ENCODE results near the gene XRCC6.
"Not testable (repeated sequence)": the region's sequence is repeated elsewhere in the genome, so short reads cannot be mapped to it uniquely, and the experiment has no call there.

The XRCC6 gene

DNA sequence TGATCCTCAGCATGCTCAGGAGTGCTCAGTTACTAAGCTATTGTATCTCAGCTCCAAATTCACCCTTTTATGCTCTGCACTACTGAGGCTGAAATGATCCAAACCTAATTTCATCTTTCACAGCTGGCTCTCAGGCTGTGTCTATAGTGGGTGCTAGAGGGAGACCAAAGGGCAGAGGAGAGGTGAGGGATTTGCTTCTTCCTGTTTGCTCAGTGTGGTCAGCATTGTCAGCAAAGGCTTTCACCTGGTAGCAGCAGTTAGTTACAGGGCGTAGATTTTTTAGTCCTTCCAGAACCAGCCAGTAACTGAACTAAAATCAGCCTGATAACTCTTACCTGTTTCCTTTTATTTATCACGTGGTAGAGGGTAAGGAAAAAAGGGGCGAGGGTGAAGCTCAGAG, 33.2 kb downstream of the XRCC6 start:
- Histone ChIP-seq H3K4me3 (ENCODE audit: low read length) (no peak overlapping the region), H3K27me3 (replicated peaks; ENCODE audit: control insufficient read depth, insufficient read depth, low read length) (no peaks in the 10 kb centered on the region), H3K36me3 (ENCODE audit: control insufficient read depth, insufficient read depth, low read length, severe bottlenecking) (peaks cover 96% of the 10 kb centered on the region), H3K9me3 (ENCODE audit: control insufficient read depth, low read length) (no peaks in the 10 kb centered on the region), H3K9ac (ENCODE audit: low read length) (no peak overlapping the region), H3K4me1 (ENCODE audit: control insufficient read depth, insufficient read depth, low read length) (no peaks in the 10 kb centered on the region)
- DNase-seq (ENCODE audit: low read depth) = no peak

DNA sequence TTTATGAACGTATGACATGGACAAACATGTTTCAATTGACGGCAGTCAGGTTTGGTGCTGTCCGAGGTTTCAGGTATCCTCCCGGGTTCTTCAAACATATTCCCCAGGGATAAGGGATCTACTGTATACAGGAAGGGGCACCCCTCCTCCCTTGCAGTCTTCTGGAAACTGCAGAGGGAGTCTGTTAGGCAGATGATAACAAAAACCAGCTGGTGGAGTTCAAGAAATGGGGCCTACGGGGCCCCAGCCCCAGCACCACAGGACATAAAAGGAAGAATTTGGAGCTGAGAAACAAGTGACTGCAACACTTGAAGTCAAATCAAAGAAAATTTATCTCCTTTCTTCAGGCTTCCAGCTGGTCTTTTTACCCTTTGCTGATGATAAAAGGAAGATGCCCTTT, 35.5 kb downstream of the XRCC6 start:
- no peak overlapping the region for H3K4me3 ChIP-seq (ENCODE audit: low read length)
- no peak overlapping the region for H3K9ac ChIP-seq (ENCODE audit: low read length)
- no peaks in the 10 kb centered on the region for H3K4me1 ChIP-seq (ENCODE audit: control insufficient read depth, insufficient read depth, low read length)
- no peaks in the 10 kb centered on the region for H3K9me3 ChIP-seq (ENCODE audit: control insufficient read depth, low read length)
- DNase-seq (ENCODE audit: low read depth) = peak; percentile 46
- no peaks in the 10 kb centered on the region for H3K27me3 ChIP-seq (replicated peaks; ENCODE audit: control insufficient read depth, insufficient read depth, low read length)
- H3K36me3 ChIP-seq (ENCODE audit: control insufficient read depth, insufficient read depth, low read length, severe bottlenecking) = peaks cover 100% of the 10 kb centered on the region

DNA sequence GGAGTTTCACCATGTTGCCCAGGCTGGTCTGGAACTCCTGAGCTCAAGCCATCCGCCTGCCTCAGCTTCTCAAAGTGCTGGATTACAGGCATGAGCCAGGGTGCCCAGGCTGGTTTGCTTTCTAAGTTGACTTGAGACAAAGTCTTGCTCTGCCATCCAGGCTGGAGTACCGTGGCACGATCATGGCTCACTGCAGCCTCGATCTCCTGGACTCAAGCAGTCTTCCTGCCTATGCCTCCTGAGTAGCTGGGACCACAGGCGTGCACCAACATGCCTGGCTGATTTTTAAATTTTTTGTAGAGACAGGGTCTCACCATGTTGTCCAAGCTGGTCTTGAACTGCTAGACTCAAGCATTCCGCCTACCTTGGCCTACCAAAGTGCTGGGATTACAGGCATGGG, 36.6 kb downstream of the XRCC6 start:
- Histone ChIP-seq H3K27me3 (replicated peaks; ENCODE audit: control insufficient read depth, insufficient read depth, low read length) (no peaks in the 10 kb centered on the region), H3K4me3 (ENCODE audit: low read length) (no peak overlapping the region), H3K36me3 (ENCODE audit: control insufficient read depth, insufficient read depth, low read length, severe bottlenecking) (peaks cover 100% of the 10 kb centered on the region), H3K9me3 (ENCODE audit: control insufficient read depth, low read length) (no peaks in the 10 kb centered on the region), H3K9ac (ENCODE audit: low read length) (no peak overlapping the region), H3K4me1 (ENCODE audit: control insufficient read depth, insufficient read depth, low read length) (no peaks in the 10 kb centered on the region)
- no peak for DNase-seq (ENCODE audit: low read depth)

DNA sequence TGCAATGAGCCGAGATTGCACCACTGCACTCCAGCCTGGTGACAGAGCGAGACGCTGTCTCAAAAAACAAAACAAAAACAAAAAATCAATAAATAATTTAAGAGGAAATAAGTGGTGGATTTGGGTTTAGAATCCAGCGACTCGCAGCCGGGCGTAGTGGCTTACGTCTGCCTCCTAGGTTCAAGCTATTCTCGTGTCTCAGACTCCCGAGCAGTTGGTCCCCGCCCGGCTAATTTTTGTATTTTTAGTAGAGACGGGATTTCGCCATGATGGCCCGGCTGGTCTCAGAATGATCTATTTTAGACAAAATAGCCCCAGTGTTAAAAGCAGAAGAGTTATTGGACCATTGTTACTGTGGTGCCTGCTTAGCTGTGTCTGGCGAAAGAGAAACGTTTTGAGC, 37.8 kb downstream of the XRCC6 start:
- DNase-seq (ENCODE audit: low read depth) = no peak
- Histone ChIP-seq H3K9ac (ENCODE audit: low read length) (no peak overlapping the region), H3K27me3 (replicated peaks; ENCODE audit: control insufficient read depth, insufficient read depth, low read length) (no peaks in the 10 kb centered on the region), H3K4me1 (ENCODE audit: control insufficient read depth, insufficient read depth, low read length) (no peaks in the 10 kb centered on the region), H3K4me3 (ENCODE audit: low read length) (no peak overlapping the region), H3K9me3 (ENCODE audit: control insufficient read depth, low read length) (no peaks in the 10 kb centered on the region), H3K36me3 (ENCODE audit: control insufficient read depth, insufficient read depth, low read length, severe bottlenecking) (peaks cover 100% of the 10 kb centered on the region)

DNA sequence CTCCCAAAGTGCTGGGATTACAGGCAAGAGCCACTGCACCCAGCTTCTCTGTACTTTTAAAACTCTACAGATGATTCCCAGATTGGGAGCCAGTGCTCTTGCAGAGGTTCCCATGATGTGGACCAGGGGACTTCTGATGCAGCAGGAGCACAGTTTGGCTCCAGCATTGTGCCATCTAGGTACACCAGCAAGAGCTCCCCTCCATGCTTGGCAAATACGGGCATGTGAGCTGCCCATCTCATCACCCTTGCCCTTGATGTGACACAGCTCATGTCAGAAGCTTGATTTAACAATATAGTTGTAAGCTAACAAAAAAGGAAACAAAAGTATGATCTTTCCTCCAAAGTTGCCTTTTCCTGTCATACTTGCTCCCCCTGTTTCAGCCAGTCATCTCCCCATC, 38.8 kb downstream of the XRCC6 start:
- H3K27me3 ChIP-seq (replicated peaks; ENCODE audit: control insufficient read depth, insufficient read depth, low read length) = no peaks in the 10 kb centered on the region
- H3K9ac ChIP-seq (ENCODE audit: low read length) = no peak overlapping the region
- DNase-seq (ENCODE audit: low read depth) = no peak
- H3K36me3 ChIP-seq (ENCODE audit: control insufficient read depth, insufficient read depth, low read length, severe bottlenecking) = peaks cover 100% of the 10 kb centered on the region
- H3K4me3 ChIP-seq (ENCODE audit: low read length) = no peak overlapping the region
- H3K4me1 ChIP-seq (ENCODE audit: control insufficient read depth, insufficient read depth, low read length) = no peaks in the 10 kb centered on the region
- H3K9me3 ChIP-seq (ENCODE audit: control insufficient read depth, low read length) = no peaks in the 10 kb centered on the region

DNA sequence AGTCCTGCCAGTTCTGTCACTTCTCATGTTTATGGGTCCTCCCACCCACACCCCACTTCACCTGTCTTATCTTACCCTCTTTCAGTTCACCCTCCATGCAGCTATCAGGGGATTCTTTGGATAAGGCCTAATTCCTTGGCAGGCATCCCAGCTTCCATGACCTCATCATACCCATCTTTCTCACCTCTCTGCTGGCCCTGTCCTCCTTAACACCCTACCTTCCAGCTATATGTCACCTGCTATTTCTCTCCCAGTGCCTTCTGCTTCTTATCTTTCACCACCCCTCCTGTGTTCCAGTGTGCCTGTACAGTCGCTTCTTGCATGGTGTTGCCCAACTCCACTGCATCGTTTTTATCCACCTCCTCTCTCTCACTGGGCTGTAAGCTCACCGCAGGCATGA, 39.3 kb downstream of the XRCC6 start:
- Histone ChIP-seq H3K27me3 (replicated peaks; ENCODE audit: control insufficient read depth, insufficient read depth, low read length) (no peaks in the 10 kb centered on the region), H3K36me3 (ENCODE audit: control insufficient read depth, insufficient read depth, low read length, severe bottlenecking) (peaks cover 100% of the 10 kb centered on the region), H3K4me3 (ENCODE audit: low read length) (no peak overlapping the region), H3K4me1 (ENCODE audit: control insufficient read depth, insufficient read depth, low read length) (no peaks in the 10 kb centered on the region), H3K9ac (ENCODE audit: low read length) (no peak overlapping the region), H3K9me3 (ENCODE audit: control insufficient read depth, low read length) (no peaks in the 10 kb centered on the region)
- DNase-seq (ENCODE audit: low read depth) = no peak

DNA sequence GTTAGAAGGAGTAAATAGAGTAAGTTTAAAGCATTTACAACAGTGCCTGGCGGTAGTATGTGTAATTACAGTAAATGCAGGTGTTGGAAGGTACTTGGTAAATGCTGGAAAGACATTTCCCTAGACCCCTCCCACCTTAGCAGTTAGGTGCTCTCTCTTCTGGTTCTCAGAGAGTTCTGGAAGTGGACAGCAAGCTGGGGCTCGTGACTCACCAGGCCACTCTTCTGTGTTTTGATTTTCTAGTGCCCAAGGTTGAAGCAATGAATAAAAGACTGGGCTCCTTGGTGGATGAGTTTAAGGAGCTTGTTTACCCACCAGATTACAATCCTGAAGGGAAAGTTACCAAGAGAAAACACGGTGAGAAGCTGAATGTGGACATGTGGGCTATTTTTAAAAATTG, 40.0 kb downstream of the XRCC6 start:
- Histone ChIP-seq H3K4me1 (ENCODE audit: control insufficient read depth, insufficient read depth, low read length) (no peaks in the 10 kb centered on the region), H3K9ac (ENCODE audit: low read length) (no peak overlapping the region), H3K9me3 (ENCODE audit: control insufficient read depth, low read length) (no peaks in the 10 kb centered on the region), H3K4me3 (ENCODE audit: low read length) (no peak overlapping the region), H3K36me3 (ENCODE audit: control insufficient read depth, insufficient read depth, low read length, severe bottlenecking) (peaks cover 94% of the 10 kb centered on the region), H3K27me3 (replicated peaks; ENCODE audit: control insufficient read depth, insufficient read depth, low read length) (no peaks in the 10 kb centered on the region)
- no peak for DNase-seq (ENCODE audit: low read depth)

GRCh38 chr22:41661713-41662112, 40.6 kb downstream of the XRCC6 start:
- H3K4me1 ChIP-seq (ENCODE audit: control insufficient read depth, insufficient read depth, low read length) = peaks cover 4% of the 10 kb centered on the region
- DNase-seq (ENCODE audit: low read depth) = no peak
- no peaks in the 10 kb centered on the region for H3K9me3 ChIP-seq (ENCODE audit: control insufficient read depth, low read length)
- peaks cover 88% of the 10 kb centered on the region for H3K36me3 ChIP-seq (ENCODE audit: control insufficient read depth, insufficient read depth, low read length, severe bottlenecking)
- no peaks in the 10 kb centered on the region for H3K27me3 ChIP-seq (replicated peaks; ENCODE audit: control insufficient read depth, insufficient read depth, low read length)
- no peak overlapping the region for H3K9ac ChIP-seq (ENCODE audit: low read length)
- no peak overlapping the region for H3K4me3 ChIP-seq (ENCODE audit: low read length)

DNA sequence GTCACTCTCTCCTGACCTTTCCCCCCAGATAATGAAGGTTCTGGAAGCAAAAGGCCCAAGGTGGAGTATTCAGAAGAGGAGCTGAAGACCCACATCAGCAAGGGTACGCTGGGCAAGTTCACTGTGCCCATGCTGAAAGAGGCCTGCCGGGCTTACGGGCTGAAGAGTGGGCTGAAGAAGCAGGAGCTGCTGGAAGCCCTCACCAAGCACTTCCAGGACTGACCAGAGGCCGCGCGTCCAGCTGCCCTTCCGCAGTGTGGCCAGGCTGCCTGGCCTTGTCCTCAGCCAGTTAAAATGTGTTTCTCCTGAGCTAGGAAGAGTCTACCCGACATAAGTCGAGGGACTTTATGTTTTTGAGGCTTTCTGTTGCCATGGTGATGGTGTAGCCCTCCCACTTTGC, 42.5 kb downstream of the XRCC6 start:
- DNase-seq (ENCODE audit: low read depth); H3K27me3 ChIP-seq (replicated peaks; ENCODE audit: control insufficient read depth, insufficient read depth, low read length); H3K9ac ChIP-seq (ENCODE audit: low read length); H3K9me3 ChIP-seq (ENCODE audit: control insufficient read depth, low read length); H3K4me3 ChIP-seq (ENCODE audit: low read length): not testable (repeated sequence)
- Histone ChIP-seq H3K4me1 (ENCODE audit: control insufficient read depth, insufficient read depth, low read length) (peaks cover 15% of the 10 kb centered on the region), H3K36me3 (ENCODE audit: control insufficient read depth, insufficient read depth, low read length, severe bottlenecking) (peaks cover 69% of the 10 kb centered on the region)

DNA sequence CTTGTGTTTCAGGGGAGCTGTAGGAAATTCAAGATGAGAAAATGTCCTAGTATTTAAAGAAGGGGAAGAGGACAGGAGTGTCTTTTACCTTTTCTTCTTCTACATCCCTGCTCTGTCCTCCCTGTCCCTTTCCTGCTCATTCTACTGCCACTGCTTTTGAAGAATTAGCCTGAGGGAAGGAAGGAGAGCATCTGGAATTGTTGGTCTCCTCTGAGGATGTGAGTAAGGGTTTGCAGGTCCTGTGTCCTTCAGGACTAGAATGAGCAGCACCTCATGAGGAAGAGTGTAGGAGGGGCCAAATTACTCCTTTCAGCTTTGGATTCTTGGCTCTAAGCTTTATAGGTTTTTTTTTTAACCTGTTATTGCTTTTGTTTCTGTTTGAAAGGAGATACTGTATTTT, 43.4 kb downstream of the XRCC6 start:
- H3K27me3 ChIP-seq (replicated peaks; ENCODE audit: control insufficient read depth, insufficient read depth, low read length) = no peaks in the 10 kb centered on the region
- H3K4me3 ChIP-seq (ENCODE audit: low read length) = no peak overlapping the region
- no peak for DNase-seq (ENCODE audit: low read depth)
- peaks cover 15% of the 10 kb centered on the region for H3K4me1 ChIP-seq (ENCODE audit: control insufficient read depth, insufficient read depth, low read length)
- peaks cover 60% of the 10 kb centered on the region for H3K36me3 ChIP-seq (ENCODE audit: control insufficient read depth, insufficient read depth, low read length, severe bottlenecking)
- no peak overlapping the region for H3K9ac ChIP-seq (ENCODE audit: low read length)
- H3K9me3 ChIP-seq (ENCODE audit: control insufficient read depth, low read length) = no peaks in the 10 kb centered on the region

GRCh38 chr22:41664951-41665350, 43.9 kb downstream of the XRCC6 start:
- Histone ChIP-seq H3K27me3 (replicated peaks; ENCODE audit: control insufficient read depth, insufficient read depth, low read length) (no peaks in the 10 kb centered on the region), H3K4me3 (ENCODE audit: low read length) (no peak overlapping the region), H3K9ac (ENCODE audit: low read length) (no peak overlapping the region), H3K36me3 (ENCODE audit: control insufficient read depth, insufficient read depth, low read length, severe bottlenecking) (peaks cover 55% of the 10 kb centered on the region), H3K4me1 (ENCODE audit: control insufficient read depth, insufficient read depth, low read length) (peaks cover 15% of the 10 kb centered on the region), H3K9me3 (ENCODE audit: control insufficient read depth, low read length) (no peaks in the 10 kb centered on the region)
- DNase-seq (ENCODE audit: low read depth) = no peak

DNA sequence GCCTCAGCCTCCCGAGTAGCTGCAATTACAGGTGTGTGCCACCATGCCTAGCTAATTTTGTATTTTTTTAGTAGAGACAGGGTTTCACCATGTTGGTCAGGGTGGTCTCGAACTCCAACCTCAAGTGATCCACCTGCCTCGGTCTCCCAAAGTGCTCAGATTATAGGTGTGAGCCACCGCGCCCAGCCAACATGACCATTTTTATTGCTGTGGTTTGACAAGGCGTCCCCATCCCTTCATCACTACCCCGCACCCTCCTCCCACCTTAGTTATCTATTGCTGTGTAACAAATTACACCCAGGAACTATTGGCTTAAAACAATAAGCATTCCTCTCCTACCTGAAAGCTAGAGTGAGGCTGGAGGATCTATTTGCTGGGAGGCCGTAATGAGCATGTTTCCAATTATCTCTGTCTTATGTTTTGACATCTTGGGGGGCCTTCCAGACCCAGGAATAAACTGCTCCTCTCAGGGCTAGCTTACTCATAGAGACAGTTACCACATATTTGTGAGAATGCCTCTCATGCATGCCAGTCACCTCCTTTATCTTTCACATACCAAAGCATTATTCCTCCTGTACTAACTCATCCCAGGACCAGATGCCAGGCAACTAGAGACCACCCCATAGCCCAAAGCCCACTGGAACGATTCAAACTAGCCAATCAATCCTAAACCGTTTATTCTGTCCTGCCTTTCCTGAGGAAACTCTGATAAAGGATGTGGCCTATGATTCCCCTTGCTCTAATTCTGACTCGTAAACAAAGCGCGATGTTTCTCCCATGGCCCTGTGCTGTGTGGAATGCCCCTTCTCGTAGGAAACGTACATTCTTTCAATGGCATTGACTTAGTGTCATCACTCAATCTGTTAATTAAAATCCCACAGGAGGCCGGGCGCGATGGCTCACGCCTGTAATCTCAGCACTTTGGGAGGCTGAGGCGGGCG, 48.1 kb downstream of the XRCC6 start:
- peak; percentile 35 for DNase-seq (ENCODE audit: low read depth)
- Histone ChIP-seq H3K4me3 (ENCODE audit: low read length) (no peak overlapping the region), H3K9me3 (ENCODE audit: control insufficient read depth, low read length) (no peaks in the 10 kb centered on the region), H3K36me3 (ENCODE audit: control insufficient read depth, insufficient read depth, low read length, severe bottlenecking) (peaks cover 26% of the 10 kb centered on the region), H3K27me3 (replicated peaks; ENCODE audit: control insufficient read depth, insufficient read depth, low read length) (no peaks in the 10 kb centered on the region), H3K9ac (ENCODE audit: low read length) (no peak overlapping the region), H3K4me1 (ENCODE audit: control insufficient read depth, insufficient read depth, low read length) (peaks cover 15% of the 10 kb centered on the region)

All from adipocyte (in vitro differentiated cells).